RWPE1 (cell line): ENCODE measurements around the gene KRT14.

Experiments used
- CTCF ChIA-PET: fragments of 350-600 bp; sonication (Branson Sonifier 250); formaldehyde crosslinking; extraction: SDS; loops from one replicate; lab custom pipeline; 2021; lab: Yijun Ruan, JAX
- POLR2A ChIA-PET: fragments of 400-600 bp; formaldehyde crosslinking; extraction: SDS; loops from one replicate; lab custom pipeline; 2020; ENCODE audit warnings: antibody characterized with exemption; ENCODE audit not compliant: low non-redundant PET; lab: Yijun Ruan, JAX
- DNase-seq: peaks from one replicate; pipeline ENCODE4 v3.0.0; 2012; ENCODE audit warnings: low spot score
- H3K27ac ChIP-seq: fragments of 450-650 bp; 2 replicates; pipeline ENCODE4 v1.5.1; 2017
- TF ChIP-seq, protein P1 (sequence below): fragments of 450-650 bp; conservative IDR thresholded peaks from 2 replicates; pipeline ENCODE4 v1.5.1; 2017; ENCODE audit warnings: low read depth, mild to moderate bottlenecking

The KRT14 gene

GRCh38 chr17:41586863-41587495 lies at the start of gene KRT14:
TSS of gene KRT14 (minus strand) at chr17:41586895. CDS start at chr17:41586834, 61 bp downstream.
- POLR2A ChIA-PET = interaction anchor here (0.6 kb wide), 1 partner anchor 30 kb away, joined by 3 read pairs; no protein-coding TSS in a partner anchor
- CTCF ChIA-PET = interaction anchor here (0.7 kb wide), 1 partner anchor 703 kb away, joined by 4 read pairs; no protein-coding TSS in a partner anchor
- TF ChIP-seq, protein P1, sequence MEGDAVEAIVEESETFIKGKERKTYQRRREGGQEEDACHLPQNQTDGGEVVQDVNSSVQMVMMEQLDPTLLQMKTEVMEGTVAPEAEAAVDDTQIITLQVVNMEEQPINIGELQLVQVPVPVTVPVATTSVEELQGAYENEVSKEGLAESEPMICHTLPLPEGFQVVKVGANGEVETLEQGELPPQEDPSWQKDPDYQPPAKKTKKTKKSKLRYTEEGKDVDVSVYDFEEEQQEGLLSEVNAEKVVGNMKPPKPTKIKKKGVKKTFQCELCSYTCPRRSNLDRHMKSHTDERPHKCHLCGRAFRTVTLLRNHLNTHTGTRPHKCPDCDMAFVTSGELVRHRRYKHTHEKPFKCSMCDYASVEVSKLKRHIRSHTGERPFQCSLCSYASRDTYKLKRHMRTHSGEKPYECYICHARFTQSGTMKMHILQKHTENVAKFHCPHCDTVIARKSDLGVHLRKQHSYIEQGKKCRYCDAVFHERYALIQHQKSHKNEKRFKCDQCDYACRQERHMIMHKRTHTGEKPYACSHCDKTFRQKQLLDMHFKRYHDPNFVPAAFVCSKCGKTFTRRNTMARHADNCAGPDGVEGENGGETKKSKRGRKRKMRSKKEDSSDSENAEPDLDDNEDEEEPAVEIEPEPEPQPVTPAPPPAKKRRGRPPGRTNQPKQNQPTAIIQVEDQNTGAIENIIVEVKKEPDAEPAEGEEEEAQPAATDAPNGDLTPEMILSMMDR = no peak
- H3K27ac ChIP-seq = peak within 1 kb of the TSS; percentile 100
- DNase-seq = peak; percentile 62

DNA sequence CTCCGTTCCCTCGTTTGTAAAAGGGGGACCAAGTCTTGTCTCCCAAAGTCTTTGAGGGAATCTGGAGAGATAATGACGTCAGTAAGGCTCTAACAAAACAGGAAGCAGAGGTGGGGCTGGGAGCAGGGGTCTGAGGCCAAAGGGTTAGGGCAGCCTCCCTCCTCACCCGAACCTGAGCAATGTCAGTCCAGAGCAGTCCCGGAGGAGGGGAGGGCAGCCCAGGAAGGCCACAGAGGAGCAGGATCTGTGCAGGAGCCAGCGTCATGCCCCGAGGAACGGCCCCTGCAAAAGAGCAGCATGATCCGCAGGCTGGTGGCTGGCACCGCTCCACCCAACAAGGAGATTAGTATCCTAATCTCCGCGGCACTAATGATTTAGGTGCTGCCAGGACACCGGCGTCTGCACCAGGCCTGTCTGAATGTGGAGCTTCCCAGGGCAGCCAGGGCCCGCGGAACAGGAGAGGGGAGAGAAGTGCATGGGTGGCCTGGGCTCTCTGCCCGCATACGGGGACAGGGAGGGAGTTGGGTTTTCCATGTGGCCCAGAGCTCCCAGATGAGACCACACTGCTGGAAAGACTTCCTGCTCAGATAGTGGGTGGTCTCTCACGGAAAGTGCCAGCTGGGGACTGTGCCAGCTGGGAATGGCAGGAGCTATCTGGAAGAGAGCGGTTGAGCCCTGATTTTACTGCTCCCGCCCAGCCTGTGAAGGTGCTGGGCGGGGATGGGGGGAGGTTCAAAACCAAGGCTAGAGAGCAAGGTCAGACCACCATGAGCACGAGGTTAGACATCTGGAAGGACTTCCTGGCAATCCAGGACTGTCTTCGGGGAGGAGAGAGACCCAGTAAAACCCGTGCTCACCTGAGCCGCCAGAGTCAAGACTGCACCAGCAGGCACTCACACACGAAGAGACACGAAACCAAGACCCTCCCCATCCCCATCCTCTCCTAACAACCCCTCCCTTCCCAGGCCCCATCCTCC lies 48.7 kb upstream of the KRT14 start:
- TF ChIP-seq, protein P1 = no peak
- peak overlapping the region; percentile 56 for H3K27ac ChIP-seq
- DNase-seq = no peak
- ChIA-PET CTCF (interaction anchor here (1.0 to 3.2 kb wide), 3 partner anchors 13 to 86 kb away, joined by 3 to 13 read pairs (median 3); no protein-coding TSS in a partner anchor), POLR2A (no interaction called here)

DNA sequence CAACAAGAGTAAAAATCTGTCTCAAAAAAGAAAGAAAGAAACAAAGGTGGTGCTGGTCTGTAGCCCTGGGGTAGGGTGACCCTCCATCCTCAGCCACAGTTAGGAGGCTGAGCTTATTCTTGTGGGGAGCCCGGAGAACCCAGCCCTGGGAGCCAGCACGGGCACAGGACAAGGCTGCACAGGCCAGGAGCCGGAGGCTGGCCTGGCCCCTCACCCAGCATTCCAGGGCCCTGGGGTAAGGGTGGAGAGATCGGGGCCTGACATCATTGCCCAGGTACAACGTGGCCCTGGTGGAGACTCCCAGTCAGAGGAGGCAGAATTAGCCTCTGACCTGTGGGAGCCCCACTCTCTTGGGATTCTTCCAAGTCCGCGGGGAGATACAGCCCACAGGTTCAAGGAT lies 47.9 kb upstream of the KRT14 start:
- POLR2A ChIA-PET = interaction anchor here (0.6 kb wide), 1 partner anchor 987 kb away, joined by 3 read pairs; the partner anchor contains the start of gene SMARCE1
- TF ChIP-seq, protein P1 = no peak
- DNase-seq = no peak
- CTCF ChIA-PET = interaction anchor here (1.4 to 3.2 kb wide), 2 partner anchors 14 to 85 kb away, joined by 3 to 13 read pairs; no protein-coding TSS in a partner anchor
- peak overlapping the region; percentile 56 for H3K27ac ChIP-seq

GRCh38 chr17:41633556-41634199 lies 47.0 kb upstream of the KRT14 start:
- POLR2A ChIA-PET = no interaction called here
- peak overlapping the region; percentile 56 for H3K27ac ChIP-seq
- TF ChIP-seq, protein P1 = no peak
- CTCF ChIA-PET = no interaction called here
- no peak for DNase-seq

DNA sequence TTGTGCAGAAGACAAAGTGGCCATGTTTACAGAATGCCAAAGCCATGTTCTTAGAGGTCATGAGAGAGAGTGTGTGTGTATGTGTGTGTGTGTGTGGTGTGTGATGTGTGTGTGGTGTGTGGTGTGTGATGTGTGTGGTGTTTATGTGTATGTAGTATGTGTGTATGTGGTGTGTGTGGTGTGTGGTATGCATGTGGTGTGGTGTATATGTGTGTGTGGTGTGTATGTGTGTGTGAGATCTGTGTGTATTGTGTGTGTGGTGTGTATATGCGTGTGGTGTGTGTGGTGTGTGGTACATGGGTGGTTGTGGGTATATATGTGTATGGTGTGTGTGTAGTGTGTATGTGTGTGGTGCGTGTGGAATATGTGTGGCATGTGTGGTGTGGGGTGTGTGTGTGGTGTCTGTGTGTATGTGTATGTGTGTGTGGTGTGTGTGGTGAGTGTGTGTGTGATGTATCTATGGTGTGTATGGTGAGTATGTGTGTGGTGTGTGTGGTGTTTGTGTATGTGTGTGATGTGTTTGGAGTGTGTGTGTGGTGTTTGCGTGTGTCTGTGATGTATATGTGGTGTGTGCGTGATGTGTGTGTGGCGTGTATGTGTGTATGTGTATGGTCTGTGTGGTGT lies 45.9 kb upstream of the KRT14 start:
- CTCF ChIA-PET = no interaction called here
- no peak for DNase-seq
- TF ChIP-seq, protein P1 = no peak
- peak overlapping the region; percentile 32 for H3K27ac ChIP-seq
- POLR2A ChIA-PET = no interaction called here
